Upper lobe of left lung (tissue), 6 donors: ENCODE measurements around the gene MPEG1. TPM values are rescaled to one million over a fixed set of nuclear protein-coding genes. Genes with fewer than 3 reads are reported as not detected.

Experiments used
- ATAC-seq, 2 donors: fragments of 200-7000 bp; cut with Tn5 transposase; one replicate each; pipeline ENCODE4 v1.9.1; 2022; ENCODE audit warnings: mild to moderate bottlenecking in 2 of 2, moderate library complexity in 2 of 2; ENCODE audit not compliant: low FRiP score in 2 of 2
- DNase-seq, 2 donors: peaks; one replicate each; pipeline ENCODE4 v3.0.0-alpha.2; 2019 to 2020
- H3K27ac ChIP-seq, 4 donors: fragments of 200-600 bp; sonication (generic); one replicate each; pipeline ENCODE4 v1.5.1; 2016 to 2019
- H3K27me3 ChIP-seq, 4 donors: fragments of 200-600 bp; sonication (generic); one replicate each; pipeline ENCODE4 v1.5.1; 2017 to 2019
- H3K36me3 ChIP-seq, 4 donors: fragments of 200-600 bp; sonication (generic); one replicate each; pipeline ENCODE4 v1.5.1; 2016 to 2019
- H3K4me1 ChIP-seq, 4 donors: fragments of 200-600 bp; sonication (generic); one replicate each; pipeline ENCODE4 v1.5.1; 2018 to 2019
- H3K4me3 ChIP-seq, 4 donors: fragments of 200-600 bp; sonication (generic); one replicate each; pipeline ENCODE4 v1.5.1; 2017 to 2019; ENCODE audit warnings: mild to moderate bottlenecking in 2 of 4, moderate library complexity in 1 of 4
- H3K9me3 ChIP-seq, 4 donors: fragments of 200-600 bp; sonication (generic); one replicate each; pipeline ENCODE4 v1.5.1; 2018 to 2019
- EP300 ChIP-seq, 4 donors: sonication (generic); formaldehyde crosslinking; IDR thresholded peaks; one replicate each; pipeline ENCODE4 v1.5.1; 2017; ENCODE audit warnings: antibody characterized with exemption in 4 of 4, control low read depth in 2 of 4
- POLR2A ChIP-seq, 4 donors: fragments of 450-650 bp; IDR thresholded peaks; one replicate each; pipeline ENCODE4 v1.5.1; 2016 to 2017; ENCODE audit warnings: antibody characterized with exemption in 4 of 4, mild to moderate bottlenecking in 2 of 4
- POLR2AphosphoS5 ChIP-seq, 2 donors: sonication (generic); formaldehyde crosslinking; IDR thresholded peaks; one replicate each; pipeline ENCODE4 v1.5.1; 2017; ENCODE audit warnings: antibody characterized with exemption in 2 of 2
- WGBS, 2 donors: methylation state at CpG; one replicate each; pipeline ENCODE4 v1.1.5; 2017 to 2018; 5-methylcytosine and 5-hydroxymethylcytosine counted together
- total RNA-seq, 6 donors: library from RNA; depleted of rRNA in 4 of 6; stranded (reverse); fragments of >200 nt in 4 of 6; gene quantifications; one replicate each; pipeline versions ENCODE4 v1.1.0 to v1.2.1, GENCODE V29; 2016 to 2021
- TF ChIP-seq, protein P1 (sequence below), 6 experiments: fragments of 450-650 bp in 4 of 6; fragments of 200-600 bp in 2 of 6; sonication (generic) in 2 of 6; IDR thresholded peaks; one replicate each; pipeline ENCODE4 v1.5.1; 2016 to 2019; ENCODE audit warnings: antibody characterized with exemption in 6 of 6
- donor health status: DM: no; HTN: no; CAD: no; lungs with moderate emphysema.
- donor health status: DM: no; HTN: yes; CAD: no; lungs with severe emphysema.

The MPEG1 gene
- total RNA-seq: 10 to 100 TPM in 5 of 6 donors, 1 to 10 TPM in 1; 5.5 to 59.2 (median 25.1) TPM

- Histone ChIP-seq H3K4me3 (peak within 1 kb of the TSS in 2 of 4 donors; percentile 37 to 43), H3K27ac (peak within 1 kb of the TSS in 3 of 4 donors; percentile 44 to 57 (median 46)), H3K36me3 (no peaks in the 10 kb centered on the region), H3K4me1 (peaks cover 0 to 21% (median 11%) of the 10 kb centered on the region in 4 donors), H3K27me3 (no peaks in the 10 kb centered on the region), H3K9me3 (no peaks in the 10 kb centered on the region)
- WGBS, 2 donors: 75 to 80% methylated on average over 9 to 10 of the region's 10 CpGs
- ATAC-seq (peak in 1 of 2 donors; percentile 59), DNase-seq (no peak)
- TF ChIP-seq POLR2AphosphoS5 (IDR thresholded peaks at IDR 0.05) (no peak), POLR2A (IDR thresholded peaks at IDR 0.05) (peak in 1 of 4 donors; percentile 39)
Observed at GRCh38 chr11:59212744-59213631, at the start of gene MPEG1. Gene MPEG1 (minus strand): TSS chr11:59212927. CDS start chr11:59212865, 62 bp downstream.

DNA sequence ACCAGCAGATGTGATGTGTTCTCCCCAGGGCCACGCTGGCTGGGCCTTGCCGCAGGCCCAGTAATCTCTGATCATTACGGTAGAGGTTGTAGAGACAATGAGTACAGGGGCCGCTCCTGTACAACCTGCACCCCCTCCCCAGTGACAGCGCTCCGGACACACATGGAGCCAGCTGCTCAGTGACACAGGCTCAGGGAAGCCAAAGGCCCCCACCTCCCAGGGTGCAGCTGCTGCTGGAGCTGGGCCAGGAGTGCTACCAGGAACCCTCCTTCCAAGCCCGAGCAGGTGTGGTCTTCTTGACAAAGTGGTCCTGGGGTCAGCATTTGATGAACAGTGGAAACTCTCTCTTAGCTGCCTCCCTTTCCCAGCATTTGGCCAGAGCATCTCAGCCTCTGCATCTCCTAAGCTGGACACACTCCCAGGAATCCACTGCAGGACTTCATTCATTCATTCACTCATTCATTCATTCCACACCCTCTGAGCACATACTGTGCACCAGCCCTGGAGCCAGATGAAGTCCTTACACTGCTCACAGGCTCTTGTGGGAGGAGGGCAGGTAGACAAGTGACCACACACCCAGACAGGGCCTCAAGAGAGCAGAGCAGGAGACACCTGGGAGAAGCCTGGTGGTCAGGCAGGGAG lies 49.6 kb upstream of the MPEG1 start:
- Histone ChIP-seq H3K27me3 (no peaks in the 10 kb centered on the region), H3K36me3 (no peaks in the 10 kb centered on the region), H3K27ac (no peak overlapping the region), H3K4me3 (no peak overlapping the region), H3K4me1 (no peaks in the 10 kb centered on the region), H3K9me3 (no peaks in the 10 kb centered on the region)
- TF ChIP-seq, protein P1, sequence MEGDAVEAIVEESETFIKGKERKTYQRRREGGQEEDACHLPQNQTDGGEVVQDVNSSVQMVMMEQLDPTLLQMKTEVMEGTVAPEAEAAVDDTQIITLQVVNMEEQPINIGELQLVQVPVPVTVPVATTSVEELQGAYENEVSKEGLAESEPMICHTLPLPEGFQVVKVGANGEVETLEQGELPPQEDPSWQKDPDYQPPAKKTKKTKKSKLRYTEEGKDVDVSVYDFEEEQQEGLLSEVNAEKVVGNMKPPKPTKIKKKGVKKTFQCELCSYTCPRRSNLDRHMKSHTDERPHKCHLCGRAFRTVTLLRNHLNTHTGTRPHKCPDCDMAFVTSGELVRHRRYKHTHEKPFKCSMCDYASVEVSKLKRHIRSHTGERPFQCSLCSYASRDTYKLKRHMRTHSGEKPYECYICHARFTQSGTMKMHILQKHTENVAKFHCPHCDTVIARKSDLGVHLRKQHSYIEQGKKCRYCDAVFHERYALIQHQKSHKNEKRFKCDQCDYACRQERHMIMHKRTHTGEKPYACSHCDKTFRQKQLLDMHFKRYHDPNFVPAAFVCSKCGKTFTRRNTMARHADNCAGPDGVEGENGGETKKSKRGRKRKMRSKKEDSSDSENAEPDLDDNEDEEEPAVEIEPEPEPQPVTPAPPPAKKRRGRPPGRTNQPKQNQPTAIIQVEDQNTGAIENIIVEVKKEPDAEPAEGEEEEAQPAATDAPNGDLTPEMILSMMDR (IDR thresholded peaks at IDR 0.05): no peak
- TF ChIP-seq EP300 (IDR thresholded peaks at IDR 0.05): no peak
- no peak for TF ChIP-seq POLR2A (IDR thresholded peaks at IDR 0.05)
- no peak for TF ChIP-seq POLR2AphosphoS5 (IDR thresholded peaks at IDR 0.05)
- ATAC-seq (no peak), DNase-seq (no peak)
- 88% methylated on average over 7 of the region's 7 CpGs; no CpG with 5 or more reads in 1 of the 2 donors for WGBS, 2 donors

DNA sequence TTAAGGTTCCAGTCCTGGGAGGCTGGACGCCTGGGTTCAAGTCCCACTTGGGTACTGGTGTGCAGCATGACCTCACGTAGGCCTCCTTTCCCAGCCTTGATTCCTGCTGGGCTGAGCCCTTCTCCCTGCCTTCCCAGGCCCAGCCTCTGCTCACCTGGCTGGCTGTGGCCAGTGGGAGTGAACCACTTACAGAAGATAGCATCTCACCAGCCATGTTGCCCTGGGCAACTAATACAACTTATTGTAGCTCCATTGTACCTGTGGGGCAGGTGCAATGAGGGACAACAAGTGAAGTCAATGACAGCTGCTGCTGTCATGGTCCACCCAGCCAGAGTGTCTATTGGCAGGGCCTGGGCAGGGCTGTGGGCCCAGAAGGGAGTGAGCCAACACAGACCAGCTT lies 48.4 kb upstream of the MPEG1 start:
- TF ChIP-seq, protein P1 (IDR thresholded peaks at IDR 0.05): no peak
- no peak for TF ChIP-seq POLR2AphosphoS5 (IDR thresholded peaks at IDR 0.05)
- no peak for TF ChIP-seq POLR2A (IDR thresholded peaks at IDR 0.05)
- TF ChIP-seq EP300 (IDR thresholded peaks at IDR 0.05): no peak
- ATAC-seq: no peak
- H3K27ac ChIP-seq: no peak overlapping the region
- no peaks in the 10 kb centered on the region for H3K4me1 ChIP-seq
- no peaks in the 10 kb centered on the region for H3K9me3 ChIP-seq
- H3K4me3 ChIP-seq: no peak overlapping the region
- 90 to 95% methylated on average over 2 of the region's 2 CpGs for WGBS, 2 donors
- H3K27me3 ChIP-seq: no peaks in the 10 kb centered on the region
- H3K36me3 ChIP-seq: no peaks in the 10 kb centered on the region
- DNase-seq: no peak

GRCh38 chr11:59259867-59260475 lies 47.2 kb upstream of the MPEG1 start:
- Histone ChIP-seq H3K4me3 (no peak overlapping the region), H3K36me3 (no peaks in the 10 kb centered on the region), H3K4me1 (no peaks in the 10 kb centered on the region), H3K27me3 (no peaks in the 10 kb centered on the region), H3K27ac (no peak overlapping the region), H3K9me3 (no peaks in the 10 kb centered on the region)
- TF ChIP-seq POLR2AphosphoS5 (IDR thresholded peaks at IDR 0.05) (no peak), EP300 (IDR thresholded peaks at IDR 0.05) (no peak), POLR2A (IDR thresholded peaks at IDR 0.05) (no peak)
- TF ChIP-seq, protein P1 (IDR thresholded peaks at IDR 0.05): no peak
- WGBS, 2 donors: 88 to 90% methylated on average over 9 of the region's 9 CpGs
- ATAC-seq: no peak
- DNase-seq: no peak

- Histone ChIP-seq H3K4me1 (no peaks in the 10 kb centered on the region), H3K9me3 (no peaks in the 10 kb centered on the region), H3K4me3 (no peak overlapping the region), H3K27me3 (no peaks in the 10 kb centered on the region), H3K27ac (no peak overlapping the region), H3K36me3 (no peaks in the 10 kb centered on the region)
- TF ChIP-seq, protein P1 (IDR thresholded peaks at IDR 0.05): no peak
- TF ChIP-seq POLR2AphosphoS5 (IDR thresholded peaks at IDR 0.05) (no peak), POLR2A (IDR thresholded peaks at IDR 0.05) (no peak), EP300 (IDR thresholded peaks at IDR 0.05) (no peak)
- WGBS, 2 donors: 77 to 88% methylated on average over 4 of the region's 4 CpGs
- no peak for DNase-seq
- no peak for ATAC-seq
Observed at GRCh38 chr11:59259047-59259446, 46.3 kb upstream of the MPEG1 start.
